ENCODE measurements around the gene FAM135A.
"Not testable (repeated sequence)": the region's sequence is repeated elsewhere in the genome, so short reads cannot be mapped to it uniquely, and the experiment has no call there.

The FAM135A gene

GRCh38 chr6:70547905-70548304 lies 134.6 kb downstream of the FAM135A start:
- no peak for DNase-seq (ENCODE audit: low read depth)

- no peak for DNase-seq (ENCODE audit: low read depth)
Observed at GRCh38 chr6:70549327-70549726, 136.0 kb downstream of the FAM135A start.

- no peak for DNase-seq (ENCODE audit: low read depth)
Observed at GRCh38 chr6:70551566-70551965, 138.3 kb downstream of the FAM135A start.

GRCh38 chr6:70552286-70552940 lies 139.1 kb downstream of the FAM135A start:
- not testable (repeated sequence) for DNase-seq (ENCODE audit: low read depth)

- DNase-seq (ENCODE audit: low read depth), result no peak
Observed at GRCh38 chr6:70552974-70553373, 139.7 kb downstream of the FAM135A start.

GRCh38 chr6:70557998-70558397 lies 144.7 kb downstream of the FAM135A start:
- DNase-seq (ENCODE audit: low read depth), result no peak

GRCh38 chr6:70562401-70562800 lies 149.1 kb downstream of the FAM135A start:
- not testable (repeated sequence) for DNase-seq (ENCODE audit: low read depth)

- no peak for DNase-seq (ENCODE audit: low read depth)
Observed at GRCh38 chr6:70563530-70563929, 150.2 kb downstream of the FAM135A start.

- DNase-seq (ENCODE audit: low read depth), result peak; percentile 97
Observed at GRCh38 chr6:70566751-70567382, 153.6 kb downstream of the FAM135A start, which contains the start of gene SDHAF4. TSS of gene SDHAF4 (plus strand) at chr6:70566930. CDS start at chr6:70566941, 11 bp downstream.

- no peak for DNase-seq (ENCODE audit: low read depth)
Observed at GRCh38 chr6:70574643-70575042, 161.3 kb downstream of the FAM135A start.

- no peak for DNase-seq (ENCODE audit: low read depth)
Observed at GRCh38 chr6:70575899-70576495, 162.7 kb downstream of the FAM135A start.

GRCh38 chr6:70586114-70586513 lies 172.8 kb downstream of the FAM135A start:
- no peak for DNase-seq (ENCODE audit: low read depth)

GRCh38 chr6:70590400-70590799 lies 177.1 kb downstream of the FAM135A start:
- DNase-seq (ENCODE audit: low read depth), result no peak

- DNase-seq (ENCODE audit: low read depth), result no peak
Observed at GRCh38 chr6:70592391-70593117, 179.2 kb downstream of the FAM135A start.

- DNase-seq (ENCODE audit: low read depth), result no peak
Observed at GRCh38 chr6:70593118-70593486, 179.8 kb downstream of the FAM135A start.

- no peak for DNase-seq (ENCODE audit: low read depth)
Observed at GRCh38 chr6:70599187-70599586, 185.9 kb downstream of the FAM135A start.

GRCh38 chr6:70601014-70601413 lies 187.7 kb downstream of the FAM135A start:
- DNase-seq (ENCODE audit: low read depth), result no peak

- no peak for DNase-seq (ENCODE audit: low read depth)
Observed at GRCh38 chr6:70604254-70604653, 190.9 kb downstream of the FAM135A start.

- DNase-seq (ENCODE audit: low read depth), result not testable (repeated sequence)
Observed at GRCh38 chr6:70607371-70607770, 194.1 kb downstream of the FAM135A start.

GRCh38 chr6:70609181-70609580 lies 195.9 kb downstream of the FAM135A start:
- not testable (repeated sequence) for DNase-seq (ENCODE audit: low read depth)
